GM19372 (cell line): Measurements from ENCODE around the gene AVPI1.
"Not testable (repeated sequence)": the region's sequence is repeated elsewhere in the genome, so short reads cannot be mapped to it uniquely, and the experiment has no call there.

Experiments
- ATAC-seq: cut with Tn5 transposase; IDR thresholded peaks from one replicate; pipeline ENCODE4 v1.9.1; 2021; ENCODE audit warnings: mild to moderate bottlenecking, low read depth, moderate library complexity; ENCODE audit not compliant: unreplicated experiment

Gene AVPI1

DNA sequence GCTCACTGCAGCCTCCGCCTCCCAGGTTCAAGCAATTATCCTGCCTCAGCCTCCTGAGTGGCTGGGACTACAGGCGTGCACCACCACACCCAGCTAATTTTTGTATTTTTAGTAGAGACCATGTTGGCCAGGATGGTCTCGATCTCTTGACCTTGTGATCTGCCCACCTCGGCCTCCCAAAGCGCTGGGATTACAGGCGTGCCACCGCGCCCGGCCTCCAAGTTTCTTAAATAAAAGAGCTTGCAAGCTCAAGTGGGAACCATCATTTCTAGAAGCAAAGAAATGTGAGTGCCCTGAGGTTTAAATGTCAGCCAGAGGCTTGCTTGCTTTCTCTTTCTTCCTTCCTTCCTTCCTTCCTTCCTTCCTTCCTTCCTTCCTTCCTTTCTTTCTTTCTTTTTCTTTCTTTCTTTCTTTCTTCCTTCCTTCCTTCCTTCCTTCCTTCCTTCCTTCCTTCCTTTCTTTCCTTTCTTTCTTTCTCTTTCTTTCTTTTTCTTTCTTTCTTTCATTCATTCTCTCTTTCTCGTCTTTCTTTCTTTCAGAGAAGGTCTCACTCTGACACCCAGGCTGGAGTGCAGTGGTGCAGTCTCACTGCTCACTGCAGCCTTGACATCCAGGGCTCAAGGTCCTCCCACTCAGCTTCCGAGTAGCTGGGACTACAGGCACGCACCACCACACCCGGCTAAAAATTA is 44.4 kb downstream of the AVPI1 start:
- ATAC-seq = not testable (repeated sequence)

DNA sequence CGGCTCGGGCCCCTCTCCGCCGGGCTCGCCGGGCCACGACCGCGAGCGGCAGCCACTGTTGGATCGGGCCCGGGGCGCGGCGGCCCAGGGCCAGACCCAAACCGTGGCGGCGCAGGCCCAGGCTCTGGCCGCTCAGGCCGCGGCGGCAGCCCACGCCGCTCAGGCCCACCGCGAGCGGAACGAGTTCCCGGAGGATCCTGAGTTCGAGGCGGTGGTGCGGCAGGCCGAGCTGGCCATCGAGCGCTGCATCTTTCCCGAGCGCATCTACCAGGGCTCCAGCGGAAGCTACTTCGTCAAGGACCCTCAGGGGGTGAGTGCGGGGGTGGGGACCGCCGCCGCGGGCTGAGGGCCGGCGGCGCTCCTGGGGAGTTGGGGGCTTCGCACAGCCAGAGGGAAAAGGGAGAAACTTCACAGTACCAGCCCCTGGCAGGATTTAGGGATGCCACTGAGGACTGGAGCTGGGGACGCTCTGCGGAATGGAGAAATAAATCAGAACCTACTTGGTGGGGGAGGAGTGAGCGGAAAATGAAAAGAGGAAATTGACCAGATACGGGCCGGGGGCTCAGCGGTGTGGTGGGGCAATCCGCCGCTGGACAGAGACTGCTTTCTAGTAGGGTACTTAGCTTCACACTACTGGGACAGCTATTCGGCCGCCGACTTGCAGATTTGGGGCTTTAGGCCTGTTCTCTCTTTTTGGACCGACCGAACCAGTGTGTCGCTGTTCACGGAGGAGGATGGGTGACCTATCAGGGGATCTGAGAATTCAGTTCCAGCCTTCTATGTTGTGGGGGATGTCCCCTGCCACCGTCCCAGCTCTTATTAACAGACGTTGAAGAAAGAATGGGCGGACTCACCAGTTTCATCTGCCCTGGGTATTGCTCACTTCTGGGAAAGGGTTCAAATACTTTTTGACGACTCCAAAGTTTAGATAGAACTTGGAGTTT is 45.9 kb downstream of the AVPI1 start:
- no peak for ATAC-seq

DNA sequence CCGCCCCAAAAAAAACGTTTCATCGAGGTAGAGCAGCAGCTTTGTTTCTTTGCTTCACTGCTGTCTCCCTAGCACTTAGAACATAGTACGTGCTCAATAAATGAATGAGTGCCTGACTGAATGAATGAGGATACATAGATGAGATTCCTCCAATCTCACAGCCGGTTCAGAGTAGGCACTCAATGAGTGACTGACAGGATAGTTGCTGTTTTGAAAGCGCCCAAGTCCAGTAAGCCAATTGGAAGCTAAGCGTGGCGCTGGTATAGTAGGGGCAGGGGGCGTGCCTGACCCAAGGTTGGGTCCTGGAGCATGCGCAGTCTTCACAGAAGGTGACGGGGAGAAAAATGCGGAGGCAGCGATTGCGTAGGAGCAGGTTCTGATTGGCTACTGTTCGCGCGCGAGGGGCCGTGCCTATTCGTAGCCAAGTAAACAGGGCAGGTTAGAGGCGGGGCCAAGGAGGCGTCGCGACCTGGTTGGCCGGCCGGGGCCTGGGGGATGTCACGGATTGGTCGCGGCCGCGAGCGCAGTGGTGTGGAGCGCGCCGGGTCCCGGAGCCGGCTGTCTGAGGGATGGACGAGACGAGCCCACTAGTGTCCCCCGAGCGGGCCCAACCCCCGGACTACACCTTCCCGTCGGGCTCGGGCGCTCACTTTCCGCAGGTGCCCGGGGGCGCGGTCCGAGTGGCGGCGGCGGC is 46.7 kb downstream of the AVPI1 start, which contains the start of gene PI4K2A:
TSS of gene PI4K2A (plus strand) at position 498 of the 694 bp plus-strand sequence. CDS start at position 570, 72 bp downstream.
- ATAC-seq = peak; percentile 99

DNA sequence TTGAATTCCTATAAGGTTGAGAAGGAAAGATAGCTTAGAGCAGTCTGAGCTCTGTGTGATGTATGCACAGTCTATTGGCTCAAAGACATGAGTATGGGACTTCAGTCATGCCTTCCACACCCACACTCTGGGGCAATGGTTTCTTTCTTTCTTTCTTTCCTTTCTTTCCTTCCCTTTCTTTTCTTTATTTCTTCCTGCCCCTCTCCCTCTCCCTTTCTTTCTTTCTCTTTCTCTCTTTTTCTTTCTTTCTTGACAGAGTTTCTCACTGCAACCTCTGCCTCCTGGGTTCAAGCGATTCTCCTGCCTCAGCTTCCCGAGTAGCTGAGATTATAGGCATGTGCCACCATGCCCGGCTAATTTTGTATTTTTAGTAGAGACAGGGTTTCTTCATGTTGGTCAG is 48.0 kb downstream of the AVPI1 start:
- ATAC-seq = not testable (repeated sequence)

DNA sequence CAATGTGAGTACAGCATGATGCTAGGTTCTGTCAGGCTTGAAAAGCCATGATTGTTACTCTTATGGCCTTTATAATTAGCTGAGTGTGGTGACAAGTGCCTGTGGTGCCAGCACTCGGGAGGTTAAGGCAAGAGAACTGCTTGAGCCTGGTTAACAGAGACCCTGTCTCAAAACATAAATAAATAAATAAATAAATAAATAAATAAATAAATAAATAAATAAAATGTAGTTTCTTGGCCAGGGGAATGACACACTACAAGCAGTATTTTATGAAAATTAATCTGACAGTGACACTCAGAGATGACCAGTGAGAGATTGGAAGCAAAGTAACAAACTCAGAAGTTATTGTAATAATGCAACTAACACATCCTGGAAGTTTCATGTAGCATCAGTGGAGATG is 51.5 kb downstream of the AVPI1 start:
- ATAC-seq = no peak

DNA sequence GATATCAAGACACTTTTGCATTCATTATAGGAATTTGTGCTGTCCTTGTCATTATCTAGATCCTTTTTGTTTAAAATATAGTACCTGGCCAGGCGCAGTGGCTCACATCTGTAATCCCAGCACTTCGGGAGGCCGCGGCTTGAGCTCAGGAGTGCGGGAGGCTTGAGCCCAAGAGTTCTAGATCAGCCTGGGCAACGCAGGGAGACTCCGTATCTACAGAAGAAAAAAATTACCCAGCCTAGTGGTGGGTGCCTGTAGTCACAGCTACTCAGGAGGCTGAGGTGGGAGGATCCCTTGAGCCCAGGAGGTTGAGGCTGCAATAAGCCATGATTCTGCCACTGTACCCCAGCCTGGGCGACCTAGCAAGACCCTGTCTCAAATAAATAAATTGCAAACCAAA is 53.1 kb downstream of the AVPI1 start:
- no peak for ATAC-seq

- peak; percentile 100 for ATAC-seq
Measured at GRCh38 chr10:97632949-97633884, 53.8 kb downstream of the AVPI1 start, which contains the start of gene MORN4. Gene MORN4, minus strand, starts transcription at chr10:97633500. Its CDS starts 13,847 bp downstream, at chr10:97619653.

DNA sequence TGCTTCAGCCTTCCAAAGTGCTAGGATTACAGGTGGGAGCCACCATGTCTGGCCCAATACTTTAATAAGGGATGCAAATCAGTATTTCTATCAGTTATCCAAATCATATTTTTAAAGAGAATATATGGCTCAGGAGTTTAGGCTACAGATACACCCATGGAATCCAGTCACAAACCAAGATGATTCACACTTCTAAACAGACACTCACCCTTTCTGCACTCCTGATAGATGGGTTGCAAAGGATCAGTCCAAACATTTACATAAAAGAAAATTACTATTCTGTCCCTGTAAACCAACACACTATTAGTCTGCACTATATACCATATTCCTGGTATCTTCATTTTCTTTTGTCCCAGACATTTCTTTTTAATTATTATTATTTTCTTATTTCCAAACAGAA is 55.9 kb downstream of the AVPI1 start:
- ATAC-seq = no peak

GRCh38 chr10:97629289-97629688 is 57.8 kb downstream of the AVPI1 start:
- no peak for ATAC-seq

DNA sequence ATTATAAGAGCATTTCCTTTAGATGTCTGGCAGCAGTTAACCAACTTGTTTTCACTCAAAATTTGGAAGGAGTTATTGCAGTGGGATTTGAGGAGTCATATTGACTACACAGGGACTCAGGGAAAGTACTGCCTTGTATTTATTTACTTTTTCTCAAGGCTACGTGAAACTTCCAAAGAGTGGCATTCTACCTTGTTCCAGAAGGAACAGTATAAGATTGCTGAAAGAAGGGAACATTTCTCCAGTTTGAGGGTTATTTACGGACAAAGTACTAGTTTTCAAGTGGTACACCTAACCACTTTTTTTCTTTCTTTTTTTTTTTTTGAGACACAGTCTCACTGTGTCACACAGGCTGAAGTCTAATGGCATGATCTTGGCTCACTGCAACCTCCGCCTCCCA is 58.8 kb downstream of the AVPI1 start:
- ATAC-seq = no peak

GRCh38 chr10:97627731-97628130 is 59.3 kb downstream of the AVPI1 start:
- ATAC-seq = no peak
